DLD1 (cell line): ENCODE data around the gene MELK.

Source experiments
- in situ Hi-C: cut with HindIII; loops from 2 replicates; pipeline ENCODE4 v1.10.0; 2017; ENCODE audit warnings: low sequenced_read_pairs

MELK gene

DNA sequence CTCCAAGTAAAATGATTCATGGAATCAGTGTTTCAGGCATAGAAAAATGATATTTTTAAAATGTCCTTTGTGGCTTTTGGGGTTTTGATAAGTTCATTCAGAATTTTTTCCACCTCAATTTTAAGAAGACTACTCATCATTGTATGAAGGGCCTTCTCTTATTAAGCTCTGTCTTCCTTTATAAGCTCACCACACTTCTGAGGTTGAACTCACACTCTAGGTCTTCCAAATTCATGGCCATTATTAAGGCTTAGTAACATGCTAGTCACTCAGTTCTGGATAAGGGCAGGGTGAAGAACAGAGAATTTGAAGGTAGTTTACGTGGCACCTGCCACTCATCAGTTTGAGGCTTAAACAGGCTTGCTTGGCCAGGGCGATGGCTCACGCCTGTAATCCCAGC, 4.2 kb downstream of the MELK start:
- in situ Hi-C loops, result no loop called here

DNA sequence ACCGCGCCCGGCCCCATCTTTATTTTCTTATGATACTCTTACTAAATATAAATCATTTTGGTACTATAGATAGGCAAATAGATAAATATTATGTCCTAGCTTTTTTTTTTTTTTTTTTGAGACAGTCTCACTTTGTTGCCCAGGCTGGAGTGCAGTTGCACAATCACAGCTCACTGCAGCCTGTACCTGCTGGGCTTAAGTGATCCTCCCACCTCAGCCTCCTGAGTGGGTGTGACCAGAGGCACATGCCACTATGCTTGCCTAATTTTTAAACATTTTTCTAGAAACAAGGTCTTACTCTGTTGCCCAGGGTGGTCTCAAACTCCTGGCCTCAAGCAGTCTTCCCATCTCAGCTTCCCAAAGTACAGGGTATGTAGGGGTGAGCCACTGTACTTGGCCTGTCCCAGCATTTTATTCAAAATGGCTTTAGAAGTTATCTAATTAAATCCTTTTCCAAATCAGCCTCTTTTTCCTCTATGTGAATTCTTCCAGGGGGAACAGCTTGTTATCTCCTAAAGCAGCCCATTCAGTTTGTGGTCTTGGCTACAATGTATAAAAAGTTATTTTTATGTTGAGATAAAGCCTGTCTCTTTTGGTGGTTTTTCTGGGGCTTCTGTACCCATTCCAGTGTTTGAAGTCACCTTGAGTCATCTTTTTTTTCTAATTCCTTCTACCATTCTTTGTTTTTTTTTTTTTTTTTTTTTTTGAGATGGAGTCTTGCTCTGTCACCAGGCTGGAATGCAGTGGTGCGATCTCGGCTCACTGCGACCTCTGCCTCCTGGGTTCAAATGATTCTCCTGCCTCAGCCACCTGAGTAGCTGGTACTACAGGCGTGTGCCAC, 12.1 kb downstream of the MELK start:
- in situ Hi-C loops, result no loop called here

DNA sequence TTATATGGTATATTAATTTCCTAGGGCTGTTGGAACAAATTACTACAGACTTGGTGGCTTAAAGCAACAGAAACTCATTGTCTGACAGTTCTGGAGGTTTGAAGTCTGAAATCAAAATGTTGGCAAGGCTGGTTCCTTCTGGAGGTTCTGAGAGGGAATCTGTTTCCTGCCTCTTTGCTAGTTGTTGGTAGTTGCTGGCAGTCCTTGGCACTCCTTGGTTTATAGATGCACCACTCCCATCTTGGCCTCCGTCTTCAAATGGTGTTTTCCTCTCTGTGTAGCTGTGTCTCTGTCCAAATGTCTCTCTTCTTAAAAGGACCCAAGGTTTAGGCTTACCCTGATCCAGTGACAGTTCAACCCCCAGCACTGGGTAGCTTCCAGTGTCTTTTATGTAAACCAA, 17.5 kb downstream of the MELK start:
- in situ Hi-C loops, result no loop called here

DNA sequence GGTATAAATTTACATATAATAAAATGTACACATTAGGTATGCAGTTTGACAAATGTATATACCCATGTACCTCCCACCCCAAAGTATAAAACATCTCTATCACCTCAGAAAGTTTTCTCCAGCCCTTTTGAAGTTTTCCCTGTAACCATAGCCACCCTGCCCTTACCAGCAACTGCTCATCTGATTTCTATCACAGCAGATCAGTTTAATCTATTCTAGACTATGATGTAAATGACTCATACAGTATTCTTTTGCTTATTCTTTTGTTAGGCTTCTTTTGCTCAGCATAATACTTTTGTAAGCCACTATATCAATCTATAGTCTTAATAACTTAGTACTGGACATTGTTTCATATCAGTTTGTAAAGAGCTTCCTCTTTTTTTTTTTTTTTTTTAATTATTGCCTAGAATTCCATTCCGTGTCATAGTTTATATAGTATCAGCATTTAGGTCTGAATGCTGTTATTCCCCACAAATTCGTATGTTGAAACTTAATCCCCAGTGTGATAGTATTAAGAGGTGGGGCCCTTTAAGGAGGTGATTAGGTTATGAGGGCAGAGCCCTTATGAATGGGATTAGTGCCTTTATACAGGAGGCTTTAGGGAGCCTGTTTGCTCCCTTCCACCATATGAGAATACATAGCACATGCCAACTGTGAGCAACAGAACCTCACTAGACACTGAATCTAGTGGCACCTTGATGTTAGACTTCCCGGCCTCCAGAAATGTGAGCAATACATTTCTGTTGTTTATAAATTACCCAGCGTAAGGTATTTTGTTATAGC, 20.3 kb downstream of the MELK start:
- in situ Hi-C loops, result no loop called here

DNA sequence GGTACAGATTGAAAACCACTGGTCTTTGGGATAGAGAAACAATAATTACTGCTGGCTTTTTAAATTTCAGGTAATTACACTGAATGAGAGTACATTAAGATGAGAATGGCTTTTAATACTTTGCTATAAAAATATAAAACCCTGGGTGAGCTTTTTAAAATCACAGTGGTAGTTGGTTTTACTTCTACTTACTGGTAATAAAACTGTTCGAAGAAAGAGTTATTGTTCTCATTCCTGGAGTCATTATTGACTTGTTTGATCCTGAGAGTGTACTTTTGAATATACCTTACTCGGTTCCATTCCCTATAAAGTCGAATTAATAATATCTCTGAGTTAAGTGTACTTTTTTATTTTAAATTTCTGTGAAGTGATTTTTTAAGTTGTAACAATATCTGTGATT, 21.5 kb downstream of the MELK start:
- in situ Hi-C loops, result no loop called here

DNA sequence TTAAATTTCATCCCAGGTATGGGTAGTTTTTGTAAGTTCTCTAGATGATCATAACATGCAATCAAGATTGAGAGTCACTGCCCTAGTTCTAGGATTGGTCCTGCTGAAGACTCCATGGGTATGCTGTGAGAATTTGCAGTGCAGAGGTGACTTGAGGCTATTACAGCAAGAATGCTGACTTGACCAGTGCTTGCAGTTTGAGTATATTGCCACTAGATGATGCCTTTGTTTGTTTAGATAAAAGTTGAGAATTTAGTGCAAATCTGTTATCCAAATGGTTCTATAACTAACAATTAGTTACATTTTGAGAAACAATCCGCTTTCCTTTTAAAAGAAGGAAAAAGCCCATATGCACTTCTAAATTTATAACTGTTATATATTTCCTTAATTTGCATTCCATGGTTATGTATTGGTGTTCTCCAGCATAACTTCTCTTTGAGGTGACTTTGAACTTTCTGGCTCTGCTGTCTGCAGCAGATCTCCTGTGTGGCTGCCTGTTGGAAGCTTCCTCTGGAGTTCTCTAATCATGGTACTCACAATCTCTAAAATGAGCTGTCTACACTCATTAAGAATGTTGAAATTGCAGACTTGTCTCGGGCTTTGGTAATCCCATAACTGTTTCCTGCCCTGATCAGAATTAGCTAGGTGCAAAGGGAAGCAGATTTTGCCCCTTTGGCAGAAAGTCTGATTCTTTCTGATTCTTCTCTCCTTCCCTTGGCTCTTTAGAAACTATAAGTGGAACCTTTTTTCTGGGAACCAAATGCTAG, 24.9 kb downstream of the MELK start:
- in situ Hi-C loops, result no loop called here

DNA sequence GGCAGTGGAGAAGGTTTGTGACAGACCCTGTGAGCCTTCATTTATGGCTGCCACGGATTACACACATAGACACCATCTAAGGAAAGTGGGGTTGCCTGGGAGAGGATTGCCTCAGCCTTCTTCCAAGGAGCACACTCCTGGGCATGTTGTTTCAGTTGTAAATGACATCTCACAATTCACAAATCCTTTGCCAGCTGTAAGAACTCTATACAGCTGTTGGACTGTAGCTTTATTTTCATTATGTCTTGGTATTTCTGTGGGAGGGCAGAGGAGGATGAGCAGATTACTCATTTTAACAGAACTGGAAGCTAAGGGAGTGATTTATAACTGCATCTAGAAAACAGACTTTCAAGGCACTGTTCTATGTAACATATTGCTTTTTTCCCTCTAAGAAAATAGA, 25.6 kb downstream of the MELK start:
- in situ Hi-C loops, result no loop called here

DNA sequence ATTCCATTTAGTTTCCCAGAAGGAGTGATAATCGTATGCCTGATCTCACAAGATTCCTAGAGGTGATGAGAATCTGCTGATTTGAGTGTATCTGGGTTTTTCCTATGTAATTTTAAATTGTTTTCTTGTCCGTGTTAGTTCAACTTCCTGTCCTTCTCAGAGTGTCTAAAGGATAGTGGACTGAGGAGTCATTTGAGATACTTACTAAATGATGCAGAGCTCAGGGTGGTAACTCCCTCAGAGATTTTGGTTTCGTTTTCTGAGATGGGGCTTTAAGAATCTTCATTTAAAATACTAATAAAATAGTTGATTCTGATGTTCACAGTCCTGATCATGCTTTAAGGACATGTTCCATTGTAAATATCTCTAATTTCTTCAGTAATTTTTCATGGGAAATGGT, 30.3 kb downstream of the MELK start:
- in situ Hi-C loops, result no loop called here

DNA sequence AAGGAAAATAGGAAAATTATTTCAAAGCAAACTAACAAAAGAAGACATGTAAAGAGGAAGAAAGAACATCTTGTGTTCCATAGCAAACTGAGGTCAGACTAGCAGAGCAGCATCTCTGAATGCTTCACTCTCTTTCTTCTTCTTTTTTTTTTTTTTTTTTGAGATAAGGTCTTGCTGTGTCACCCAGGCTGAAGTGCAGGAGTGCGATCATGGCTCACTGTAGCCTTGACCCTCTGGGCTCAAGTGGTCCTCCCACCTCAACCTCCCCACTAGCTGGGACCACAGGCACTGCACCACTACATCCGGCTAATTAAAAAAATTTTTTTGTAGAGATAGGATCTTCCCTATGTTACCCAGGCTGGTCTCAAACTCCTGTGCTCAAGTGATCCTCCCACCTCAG, 36.6 kb downstream of the MELK start:
- in situ Hi-C loops, result no loop called here

DNA sequence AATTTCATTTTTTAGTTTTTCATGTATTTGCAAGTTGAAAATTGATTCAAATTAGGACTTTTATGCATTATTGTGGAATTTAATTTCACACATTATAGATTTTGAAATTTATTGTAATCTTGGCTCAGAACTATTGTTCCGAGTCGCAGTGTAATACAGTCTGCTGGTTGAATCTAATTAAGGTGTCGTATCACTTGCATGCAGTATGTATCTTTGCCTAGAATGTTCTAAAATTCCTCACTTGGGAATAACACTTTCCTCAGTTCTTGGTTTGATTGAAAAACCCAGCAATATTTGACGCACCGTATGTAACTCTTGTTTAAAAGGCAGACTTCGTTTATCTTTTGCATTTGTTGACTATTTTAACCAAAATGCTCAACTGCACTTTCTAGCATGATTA, 49.4 kb downstream of the MELK start:
- in situ Hi-C loops, result no loop called here

DNA sequence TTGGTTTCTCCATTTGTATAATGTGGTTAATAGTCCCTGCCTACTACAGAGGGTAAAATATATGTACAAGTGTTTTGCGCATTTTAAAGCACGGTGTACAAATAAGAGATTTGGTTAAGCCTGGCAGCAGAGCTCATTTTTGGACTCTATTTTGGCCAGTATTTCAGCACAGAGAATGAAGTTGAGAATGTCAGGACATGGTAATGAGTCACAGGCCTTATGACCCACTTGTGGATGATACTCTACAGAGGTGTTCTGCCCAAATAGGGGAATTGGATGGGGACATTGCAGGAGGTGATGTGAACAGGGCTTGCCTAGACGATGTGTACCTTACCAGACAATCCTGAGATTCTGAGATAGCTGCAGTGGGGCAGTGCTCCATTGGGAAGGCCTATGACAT, 50.6 kb downstream of the MELK start:
- in situ Hi-C loops, result no loop called here

DNA sequence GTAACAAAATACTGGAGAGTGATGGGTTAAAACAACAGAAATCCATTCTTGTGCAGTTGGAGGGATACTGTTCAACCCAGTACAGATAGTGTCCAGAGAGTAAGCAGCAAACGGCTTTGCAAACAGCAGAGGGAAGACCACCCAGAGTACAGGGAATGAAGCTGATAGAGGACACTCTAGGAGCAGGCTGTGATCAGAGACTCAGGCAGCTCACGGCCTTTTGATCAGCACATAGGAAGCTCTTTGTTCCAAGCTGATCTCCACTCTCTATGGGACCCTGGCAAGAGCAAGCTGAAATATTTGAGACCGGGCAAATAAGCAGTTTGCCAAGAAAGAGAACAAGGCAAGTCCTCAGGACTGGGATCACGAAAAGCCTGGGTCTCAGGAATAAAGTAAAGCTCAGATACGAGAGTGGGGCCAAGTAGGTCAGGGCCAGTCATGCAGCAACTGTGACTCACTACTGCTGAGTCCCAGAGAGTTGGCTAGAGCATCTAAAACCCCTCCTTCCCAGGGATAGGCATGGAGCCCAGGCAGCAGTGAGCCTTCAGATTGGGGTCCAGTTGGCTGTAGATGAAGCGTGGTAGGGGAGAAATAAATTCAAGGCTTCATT, 52.4 kb downstream of the MELK start:
- in situ Hi-C loops, result no loop called here

DNA sequence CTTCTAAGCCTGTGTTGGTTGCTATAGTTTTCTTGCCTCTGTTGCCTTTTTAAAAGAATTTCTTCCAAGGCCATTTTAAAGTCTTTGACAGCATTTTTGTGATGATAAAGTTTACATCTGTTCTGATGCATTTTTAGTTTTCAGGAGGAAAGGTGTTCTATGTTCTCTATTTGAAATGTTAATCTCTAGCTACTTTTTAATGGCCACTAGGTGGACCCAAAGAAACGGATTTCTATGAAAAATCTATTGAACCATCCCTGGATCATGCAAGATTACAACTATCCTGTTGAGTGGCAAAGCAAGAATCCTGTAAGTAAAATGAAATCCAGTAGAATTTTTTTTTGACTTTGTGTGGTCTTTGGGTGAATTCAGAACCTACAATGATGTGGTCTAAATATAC, 60.2 kb downstream of the MELK start:
- in situ Hi-C loops, result no loop called here

DNA sequence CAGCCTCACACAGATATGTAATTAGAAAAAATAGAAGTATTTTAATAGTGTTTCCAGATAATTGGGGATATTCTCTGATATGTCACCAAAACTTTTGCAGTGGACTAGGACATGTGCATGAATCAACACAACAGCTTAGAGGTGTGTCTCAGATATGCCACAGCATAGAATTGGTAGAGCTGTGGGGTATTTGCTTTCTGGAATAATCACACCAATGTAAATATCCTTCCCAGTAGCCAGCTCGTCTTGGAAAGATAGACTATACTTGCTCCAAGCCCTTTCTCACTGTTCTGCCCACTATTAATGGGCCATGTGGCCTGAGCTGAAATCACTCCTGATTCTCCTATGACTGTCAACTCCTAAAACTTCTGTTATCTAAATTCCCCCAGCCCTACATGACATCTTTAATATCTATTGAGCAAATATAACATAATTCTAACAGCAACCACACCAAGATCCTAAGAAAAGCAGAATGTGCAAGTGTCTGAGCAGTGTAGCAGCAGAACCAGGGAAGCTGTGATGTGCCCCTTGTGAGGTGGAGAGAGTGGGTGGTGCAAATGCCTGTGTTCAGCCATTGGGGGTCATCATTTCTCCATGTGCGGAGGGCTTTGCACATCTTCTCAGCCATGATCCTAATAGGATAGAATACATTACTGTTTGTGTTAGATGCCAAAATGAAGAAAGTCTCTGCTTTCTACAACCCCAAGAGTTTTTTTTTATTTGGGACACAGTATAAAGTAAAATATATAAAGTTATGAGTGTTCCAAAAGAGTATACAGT, 65.0 kb downstream of the MELK start:
- in situ Hi-C loops, result no loop called here

DNA sequence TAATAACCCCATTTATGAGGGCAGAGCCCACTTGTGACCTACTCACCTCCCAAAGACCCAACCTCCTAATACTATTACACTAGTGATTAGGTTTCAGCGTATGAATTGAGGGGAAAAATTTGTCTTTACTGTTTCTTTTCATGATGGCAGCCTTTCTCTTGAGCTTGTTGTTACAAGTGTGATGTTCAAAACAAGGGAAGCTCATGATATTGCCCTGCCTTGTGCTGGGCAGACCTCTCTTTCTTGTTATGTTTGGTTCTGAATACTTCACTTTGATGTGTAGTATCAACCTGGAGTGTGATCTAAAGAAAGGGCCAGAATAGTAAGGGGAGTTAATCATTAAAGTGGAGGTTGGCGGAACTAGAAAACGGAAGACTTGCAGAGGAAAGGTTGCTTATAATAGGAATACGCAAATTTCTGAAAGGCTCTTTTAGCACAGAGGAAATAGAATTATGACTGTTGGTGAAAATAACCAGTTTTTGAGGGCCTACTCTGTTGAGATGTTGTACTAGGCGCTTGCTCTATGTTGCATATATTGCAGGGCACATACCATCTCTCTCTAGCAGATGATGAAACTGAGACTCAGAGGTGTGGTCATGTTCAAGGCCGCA, 68.2 kb downstream of the MELK start:
- in situ Hi-C loops, result no loop called here

DNA sequence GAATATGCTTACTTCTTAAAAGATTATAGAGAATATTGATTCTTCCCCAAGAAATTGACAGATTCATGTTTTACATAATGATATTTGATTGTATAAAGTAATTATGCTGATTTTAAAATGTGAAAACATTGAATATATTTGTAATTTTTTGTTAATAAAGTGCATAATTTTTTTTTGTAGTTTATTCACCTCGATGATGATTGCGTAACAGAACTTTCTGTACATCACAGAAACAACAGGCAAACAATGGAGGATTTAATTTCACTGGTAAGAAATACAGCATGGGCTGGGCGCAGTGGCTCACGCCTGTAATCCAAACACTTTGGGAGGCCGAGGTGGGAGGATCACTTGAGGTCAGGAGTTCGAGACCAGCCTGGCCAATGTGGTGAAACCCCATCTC, 70.1 kb downstream of the MELK start:
- in situ Hi-C loops, result no loop called here

DNA sequence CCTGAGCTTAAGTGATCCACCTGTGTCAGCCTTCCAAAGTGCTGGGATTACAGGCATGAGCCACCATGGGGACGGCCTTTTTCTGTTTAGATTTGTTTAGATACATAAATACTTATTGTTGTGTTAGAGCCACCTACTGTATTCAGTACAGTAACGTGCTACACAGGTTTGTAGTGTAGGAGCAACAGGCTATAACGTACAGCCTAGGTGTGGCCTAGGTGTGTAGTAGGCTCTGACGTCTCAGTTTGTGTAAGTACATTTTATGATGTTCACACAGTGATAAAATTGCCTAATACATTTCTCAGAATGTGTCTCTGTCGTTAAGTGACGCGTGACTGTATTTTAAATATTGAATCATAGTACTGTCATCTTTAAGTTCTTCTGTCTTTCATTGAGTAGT, 84.1 kb downstream of the MELK start:
- in situ Hi-C loops, result no loop called here

DNA sequence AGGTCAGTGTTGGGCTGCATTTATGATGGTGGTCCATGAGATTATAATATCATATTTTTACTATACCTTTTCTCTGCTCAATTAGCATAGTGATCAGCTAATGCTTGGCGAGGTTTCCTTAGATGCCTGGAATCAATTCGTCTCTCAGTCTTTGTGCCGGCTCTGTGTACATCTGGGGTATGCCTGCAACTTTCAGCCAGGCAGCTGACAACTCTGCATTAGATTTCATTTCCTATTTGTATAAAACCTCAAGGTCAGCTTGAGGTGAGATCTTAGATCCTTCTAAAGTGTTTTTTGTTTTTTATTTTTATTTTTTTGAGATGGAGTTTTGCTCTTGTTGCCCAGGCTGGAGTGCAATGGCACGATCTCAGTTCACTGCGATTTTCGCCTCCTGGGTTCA, 86.8 kb downstream of the MELK start:
- in situ Hi-C loops, result no loop called here

DNA sequence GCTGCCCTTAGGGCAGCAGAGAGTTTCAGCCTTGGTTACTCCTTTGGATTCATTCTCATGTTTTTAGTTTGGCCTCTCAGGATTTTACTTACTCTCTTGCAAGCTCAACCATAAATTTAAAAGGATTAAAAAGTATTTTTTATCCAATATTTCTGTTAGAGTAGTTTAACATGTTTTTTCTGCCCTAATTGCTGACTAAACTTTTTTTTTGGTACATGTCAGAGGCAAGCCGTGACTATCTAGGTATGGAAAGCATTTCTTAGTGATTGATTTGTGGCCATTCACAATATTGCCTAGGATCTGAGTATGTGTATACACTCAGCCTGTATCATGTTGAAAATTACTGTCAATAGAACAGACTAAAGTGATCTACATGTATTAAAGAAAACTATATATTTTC, 92.1 kb downstream of the MELK start:
- in situ Hi-C loops, result no loop called here

DNA sequence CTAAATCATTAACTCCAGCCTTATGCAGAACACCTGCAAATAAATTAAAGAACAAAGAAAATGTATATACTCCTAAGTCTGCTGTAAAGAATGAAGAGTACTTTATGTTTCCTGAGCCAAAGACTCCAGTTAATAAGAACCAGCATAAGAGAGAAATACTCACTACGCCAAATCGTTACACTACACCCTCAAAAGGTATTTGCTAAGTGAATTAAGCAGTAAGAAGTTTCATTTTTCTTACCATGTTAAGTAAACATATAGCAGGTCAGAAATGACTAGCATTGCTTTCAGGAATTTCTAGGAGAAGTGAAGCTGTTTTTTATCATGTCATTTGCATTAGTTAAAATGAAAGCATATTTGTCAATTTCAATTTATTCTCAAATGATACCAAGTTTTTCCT, 92.7 kb downstream of the MELK start:
- in situ Hi-C loops, result no loop called here
